ENCODE results near the gene RASAL1. TPM values are rescaled to one million over a fixed set of nuclear protein-coding genes. Genes with fewer than 3 reads are reported as not detected.

Gene RASAL1
- total RNA-seq, 2 experiments from 2014 or later, result 1.2 to 2.7 TPM

GRCh38 chr12:113055594-113056380, 79.8 kb downstream of the RASAL1 start:
- TF ChIP-seq CTCF (IDR thresholded peaks at IDR 0.05), result no peak
- H3K4me3 Mint-ChIP-seq, result peak overlapping the region; percentile 90
- peaks cover 4% of the 10 kb centered on the region for H3K36me3 Mint-ChIP-seq (ENCODE audit: low read depth)
- Histone ChIP-seq H3K27ac (ENCODE audit: low read depth in 1 of 2, low read length in 2 of 2) (no peak overlapping the region), H3K4me3 (ENCODE audit: low read length) (peak overlapping the region; percentile 67), H3K9me3 (ENCODE audit: control insufficient read depth in 1 of 2, insufficient read depth in 1 of 2, low read length in 2 of 2) (no peaks in the 10 kb centered on the region), H3K36me3 (ENCODE audit: insufficient read depth, low read length) (no peaks in the 10 kb centered on the region), H3K4me1 (ENCODE audit: insufficient read depth, low read length) (peaks cover 61% of the 10 kb centered on the region), H3K27me3 (ENCODE audit: control insufficient read depth in 1 of 2, insufficient read depth in 2 of 2, low read length in 2 of 2) (no peaks in the 10 kb centered on the region)
- CTCF ChIA-PET, result no interaction called here
- H3K4me1 Mint-ChIP-seq (ENCODE audit: low read depth), result peaks cover 42% of the 10 kb centered on the region
- intact Hi-C loops (cut with DNase I, micrococcal nuclease), result loop anchor here in 1 of 2 experiments (10.0 kb wide), 1 partner anchor 99 kb away; no protein-coding TSS in a partner anchor
- no peak for DNase-seq
- peak overlapping the region; percentile 79 for H3K27ac Mint-ChIP-seq
- no peaks in the 10 kb centered on the region for H3K9me3 Mint-ChIP-seq
- no peak for ATAC-seq (ENCODE audit: poor library complexity)
- POLR2A ChIA-PET, result no interaction called here
- H3K27me3 Mint-ChIP-seq, result no peaks in the 10 kb centered on the region

GRCh38 chr12:113054948-113055486, 80.5 kb downstream of the RASAL1 start:
- CTCF ChIA-PET, result no interaction called here
- Mint-ChIP-seq H3K27me3 (no peaks in the 10 kb centered on the region), H3K4me3 (peak overlapping the region; percentile 58), H3K36me3 (ENCODE audit: low read depth) (peaks cover 4% of the 10 kb centered on the region), H3K9me3 (no peaks in the 10 kb centered on the region), H3K4me1 (ENCODE audit: low read depth) (peaks cover 50% of the 10 kb centered on the region), H3K27ac (peak overlapping the region; percentile 27)
- POLR2A ChIA-PET, result interaction anchor here (0.5 kb wide), 1 partner anchor 37 kb away, joined by 4 read pairs; no protein-coding TSS in a partner anchor
- Histone ChIP-seq H3K4me1 (ENCODE audit: insufficient read depth, low read length) (peaks cover 56% of the 10 kb centered on the region), H3K9me3 (ENCODE audit: control insufficient read depth in 1 of 2, insufficient read depth in 1 of 2, low read length in 2 of 2) (no peaks in the 10 kb centered on the region), H3K36me3 (ENCODE audit: insufficient read depth, low read length) (no peaks in the 10 kb centered on the region), H3K27ac (ENCODE audit: low read depth in 1 of 2, low read length in 2 of 2) (no peak overlapping the region), H3K4me3 (ENCODE audit: low read length) (no peak overlapping the region), H3K27me3 (ENCODE audit: control insufficient read depth in 1 of 2, insufficient read depth in 2 of 2, low read length in 2 of 2) (no peaks in the 10 kb centered on the region)
- intact Hi-C loops (cut with DNase I, micrococcal nuclease), result loop anchor here in 1 of 2 experiments (10.0 kb wide), 1 partner anchor 100 kb away; no protein-coding TSS in a partner anchor
- ATAC-seq (ENCODE audit: poor library complexity) (no peak), DNase-seq (no peak)
- TF ChIP-seq CTCF (IDR thresholded peaks at IDR 0.05), result no peak

- no peak for TF ChIP-seq CTCF (IDR thresholded peaks at IDR 0.05)
Measured at GRCh38 chr12:113052326-113052725, 83.2 kb downstream of the RASAL1 start.

More at GRCh38 chr12:113052326-113052725, 83.2 kb downstream of the RASAL1 start:
- Mint-ChIP-seq H3K4me1 (ENCODE audit: low read depth) (peaks cover 69% of the 10 kb centered on the region), H3K27ac (peak overlapping the region; percentile 7), H3K27me3 (no peaks in the 10 kb centered on the region), H3K9me3 (no peaks in the 10 kb centered on the region), H3K36me3 (ENCODE audit: low read depth) (no peaks in the 10 kb centered on the region), H3K4me3 (no peak overlapping the region)
- H3K4me1 ChIP-seq (ENCODE audit: insufficient read depth, low read length), result peaks cover 38% of the 10 kb centered on the region
- no peak for DNase-seq
- H3K36me3 ChIP-seq (ENCODE audit: insufficient read depth, low read length), result no peaks in the 10 kb centered on the region
- no peak for ATAC-seq (ENCODE audit: poor library complexity)
- POLR2A ChIA-PET, result no interaction called here
- CTCF ChIA-PET, result no interaction called here
- intact Hi-C loops (cut with DNase I, micrococcal nuclease), result loop anchor here in 1 of 2 experiments (10.0 kb wide), 1 partner anchor 102 kb away; no protein-coding TSS in a partner anchor
- no peak overlapping the region for H3K4me3 ChIP-seq (ENCODE audit: low read length)
- H3K27me3 ChIP-seq (ENCODE audit: control insufficient read depth in 1 of 2, insufficient read depth in 2 of 2, low read length in 2 of 2), result no peaks in the 10 kb centered on the region
- no peaks in the 10 kb centered on the region for H3K9me3 ChIP-seq (ENCODE audit: control insufficient read depth in 1 of 2, insufficient read depth in 1 of 2, low read length in 2 of 2)
- H3K27ac ChIP-seq (ENCODE audit: low read depth in 1 of 2, low read length in 2 of 2), result no peak overlapping the region

All from CD4-positive, alpha-beta T cell (primary cell).